ENCODE data around the gene FGFRL1.
"Not testable (repeated sequence)": the region's sequence is repeated elsewhere in the genome, so short reads cannot be mapped to it uniquely, and the experiment has no call there.

Gene FGFRL1

GRCh38 chr4:992297-993110, 18.9 kb upstream of the FGFRL1 start:
- DNase-seq (ENCODE audit: low read depth) = no peak

GRCh38 chr4:993111-994029, 18.1 kb upstream of the FGFRL1 start, which contains the start of gene SLC26A1:
Gene SLC26A1 (minus strand): TSS chr4:993404. CDS start chr4:991703, 1,701 bp downstream.
- no peak for DNase-seq (ENCODE audit: low read depth)

- DNase-seq (ENCODE audit: low read depth) = no peak
Observed at GRCh38 chr4:995311-996026, 16.0 kb upstream of the FGFRL1 start.

- DNase-seq (ENCODE audit: low read depth) = no peak
Observed at GRCh38 chr4:996030-996996, 15.1 kb upstream of the FGFRL1 start.

GRCh38 chr4:996997-997374, 14.4 kb upstream of the FGFRL1 start:
- DNase-seq (ENCODE audit: low read depth) = no peak

GRCh38 chr4:997375-998071, 13.9 kb upstream of the FGFRL1 start:
- DNase-seq (ENCODE audit: low read depth) = no peak

- DNase-seq (ENCODE audit: low read depth) = no peak
Observed at GRCh38 chr4:998096-998691, 13.2 kb upstream of the FGFRL1 start.

GRCh38 chr4:999240-999863, 12.1 kb upstream of the FGFRL1 start:
- not testable (repeated sequence) for DNase-seq (ENCODE audit: low read depth)

- no peak for DNase-seq (ENCODE audit: low read depth)
Observed at GRCh38 chr4:999882-1000425, 11.5 kb upstream of the FGFRL1 start.

- DNase-seq (ENCODE audit: low read depth) = no peak
Observed at GRCh38 chr4:1000686-1001260, 10.7 kb upstream of the FGFRL1 start.

GRCh38 chr4:1001561-1002130, 9.8 kb upstream of the FGFRL1 start:
- DNase-seq (ENCODE audit: low read depth) = no peak

GRCh38 chr4:1002131-1002630, 9.2 kb upstream of the FGFRL1 start:
- no peak for DNase-seq (ENCODE audit: low read depth)

GRCh38 chr4:1002631-1003251, 8.7 kb upstream of the FGFRL1 start:
- no peak for DNase-seq (ENCODE audit: low read depth)

GRCh38 chr4:1003271-1004070, 8.0 kb upstream of the FGFRL1 start:
- DNase-seq (ENCODE audit: low read depth) = no peak

- DNase-seq (ENCODE audit: low read depth) = no peak
Observed at GRCh38 chr4:1004071-1004418, 7.4 kb upstream of the FGFRL1 start.

- no peak for DNase-seq (ENCODE audit: low read depth)
Observed at GRCh38 chr4:1004557-1005485, 6.6 kb upstream of the FGFRL1 start.
